IMR-90 (cell line): ENCODE measurements around the gene COL23A1. TPM values are rescaled to one million over a fixed set of nuclear protein-coding genes. Genes with fewer than 3 reads are reported as not detected.

Source experiments
- ATAC-seq: fragments of 200-7000 bp; cut with Tn5 transposase; 2 replicates; pipeline ENCODE4 v1.9.1; 2020; ENCODE audit warnings: low read depth, mild to moderate bottlenecking, moderate library complexity
- BruUV-seq: library from RNA; stranded (reverse); fragments of 400-500 nt; replicated peaks from 2 replicates; lab custom pipeline; 2021; lab: Mats Ljungman, UMichigan
- CTCF ChIA-PET: fragments of 300-600 bp; formaldehyde crosslinking; extraction: SDS; loops from one replicate; lab custom pipeline; 2021; ENCODE audit warnings: antibody characterized with exemption; lab: Yijun Ruan, JAX
- POLR2A ChIA-PET: fragments of 300-600 bp; sonication (Branson Sonifier 250); formaldehyde crosslinking; loops from one replicate; lab custom pipeline; 2022; ENCODE audit warnings: antibody characterized with exemption; ENCODE audit not compliant: unreplicated experiment; lab: Charles Lee
- DNase-seq: peaks from one replicate; pipeline ENCODE4 v3.0.0; 2013
- H2AFZ ChIP-seq: replicated peaks from 2 replicates; pipeline ENCODE3; 2013; ENCODE audit warnings: low read length, mild to moderate bottlenecking; ENCODE audit not compliant: poor library complexity
- H2AK5ac ChIP-seq: 2 replicates; pipeline ENCODE4 v1.6.1; 2013; ENCODE audit warnings: low read depth, low read length, inconsistent platforms
- H2AK9ac ChIP-seq: replicated peaks from 2 replicates; pipeline ENCODE3; 2013; ENCODE audit warnings: mild to moderate bottlenecking, low read depth, low read length, moderate library complexity; ENCODE audit not compliant: poor library complexity
- H2BK120ac ChIP-seq: 2 replicates; pipeline ENCODE4 v1.6.1; 2013; ENCODE audit warnings: low read depth, low read length, inconsistent platforms
- H2BK15ac ChIP-seq: 3 replicates; pipeline ENCODE4 v1.6.1; 2013; ENCODE audit warnings: low read depth, low read length, inconsistent platforms
- H2BK20ac ChIP-seq: 2 replicates; pipeline ENCODE4 v1.6.1; 2013; ENCODE audit warnings: low read depth, mild to moderate bottlenecking, inconsistent platforms, low read length, moderate library complexity
- H2BK5ac ChIP-seq: 2 replicates; pipeline ENCODE4 v1.6.1; 2013; ENCODE audit warnings: mild to moderate bottlenecking, low read depth, low read length, inconsistent platforms; ENCODE audit not compliant: poor library complexity, severe bottlenecking
- H3K14ac ChIP-seq: replicated peaks from 2 replicates; pipeline ENCODE4 v1.6.1; 2013; ENCODE audit warnings: low read depth, low read length, inconsistent platforms
- H3K18ac ChIP-seq: 2 replicates; pipeline ENCODE4 v1.6.1; 2013; ENCODE audit warnings: low read depth, low read length, control low read depth
- H3K23ac ChIP-seq: 2 replicates; pipeline ENCODE4 v1.6.1; 2013; ENCODE audit warnings: low read depth, low read length, inconsistent platforms
- H3K27ac ChIP-seq: 2 replicates; pipeline ENCODE4 v1.5.1; 2013; ENCODE audit warnings: mild to moderate bottlenecking, control low read depth, low read length; ENCODE audit not compliant: insufficient read depth
- H3K27me3 ChIP-seq: 2 replicates; pipeline ENCODE4 v1.6.1; 2013; ENCODE audit warnings: low read length; ENCODE audit not compliant: control insufficient read depth, insufficient read depth
- H3K36me3 ChIP-seq: 2 replicates; pipeline ENCODE4 v1.6.1; 2013; ENCODE audit warnings: low read length, mixed read lengths; ENCODE audit not compliant: control insufficient read depth, insufficient read depth
- H3K4ac ChIP-seq: 2 replicates; pipeline ENCODE4 v1.6.1; 2013; ENCODE audit warnings: low read depth, low read length, inconsistent platforms
- H3K4me1 ChIP-seq: 2 replicates; pipeline ENCODE4 v1.6.1; 2013; ENCODE audit warnings: low read length, mixed read lengths; ENCODE audit not compliant: control insufficient read depth, insufficient read depth
- H3K4me2 ChIP-seq: 2 replicates; pipeline ENCODE4 v1.6.1; 2013; ENCODE audit warnings: low read depth, mild to moderate bottlenecking, control low read depth, low read length, moderate library complexity
- H3K4me3 ChIP-seq: 2 replicates; pipeline ENCODE4 v1.5.1; 2013; ENCODE audit warnings: low read depth, mild to moderate bottlenecking, control low read depth, low read length, moderate library complexity; ENCODE audit not compliant: insufficient read depth
- H3K56ac ChIP-seq: 2 replicates; pipeline ENCODE4 v1.6.1; 2013; ENCODE audit warnings: low read length, inconsistent platforms; ENCODE audit not compliant: insufficient read depth; ENCODE audit errors: extremely low read depth
- H3K79me1 ChIP-seq, 2 experiments: 2 replicates each; pipeline ENCODE4 v1.6.1; 2013; ENCODE audit warnings: low read length in 2 of 2, inconsistent platforms in 1 of 2, low read depth in 1 of 2
- H3K9ac ChIP-seq: 2 replicates; pipeline ENCODE4 v1.6.1; 2013; ENCODE audit warnings: low read depth, low read length, control low read depth
- H3K9me1 ChIP-seq: 2 replicates; pipeline ENCODE4 v1.6.1; 2013; ENCODE audit warnings: low read length, inconsistent platforms; ENCODE audit not compliant: insufficient read depth
- H3K9me3 ChIP-seq: 2 replicates; pipeline ENCODE4 v1.6.1; 2013; ENCODE audit warnings: low read length; ENCODE audit not compliant: control insufficient read depth, insufficient read depth
- H4K20me1 ChIP-seq: 2 replicates; pipeline ENCODE4 v1.6.1; 2013; ENCODE audit warnings: low read length, inconsistent platforms; ENCODE audit not compliant: insufficient read depth
- H4K5ac ChIP-seq: 2 replicates; pipeline ENCODE4 v1.6.1; 2013; ENCODE audit warnings: mild to moderate bottlenecking, low read depth, low read length, control low read depth
- H4K8ac ChIP-seq, 2 experiments: 2 replicates each; pipeline ENCODE4 v1.6.1; 2013; ENCODE audit warnings: low read depth in 2 of 2, low read length in 2 of 2, control low read depth in 1 of 2, inconsistent platforms in 1 of 2
- H4K91ac ChIP-seq: 2 replicates; pipeline ENCODE4 v1.6.1; 2013; ENCODE audit warnings: low read depth, low read length, inconsistent platforms; ENCODE audit not compliant: insufficient read depth
- BHLHE40 ChIP-seq: fragments of 150-350 bp; IDR thresholded peaks from 2 replicates; pipeline ENCODE4 v1.6.1; 2016; ENCODE audit warnings: mild to moderate bottlenecking, low read depth, low read length
- CEBPB ChIP-seq: IDR thresholded peaks from 2 replicates; pipeline ENCODE4 v1.6.1; 2012; ENCODE audit warnings: low read depth, low read length, improper control_type of control experiment
- CHD1 ChIP-seq: IDR thresholded peaks from 2 replicates; pipeline ENCODE4 v1.6.1; 2012; ENCODE audit warnings: low read depth, low read length, improper control_type of control experiment
- FOS ChIP-seq: fragments of 150-350 bp; IDR thresholded peaks from 2 replicates; pipeline ENCODE4 v1.6.1; 2016; ENCODE audit warnings: low read depth, low read length
- MAFK ChIP-seq: IDR thresholded peaks from 2 replicates; pipeline ENCODE4 v1.6.1; 2012; ENCODE audit warnings: low read depth, low read length, improper control_type of control experiment
- MAZ ChIP-seq: IDR thresholded peaks from 2 replicates; pipeline ENCODE4 v1.6.1; 2012; ENCODE audit warnings: low read depth, mild to moderate bottlenecking, low read length, improper control_type of control experiment, moderate library complexity, borderline replicate concordance
- MXI1 ChIP-seq: IDR thresholded peaks from 2 replicates; pipeline ENCODE4 v1.6.1; 2012; ENCODE audit warnings: low read depth, mild to moderate bottlenecking, low read length, moderate library complexity, borderline replicate concordance
- NFE2L2 ChIP-seq: fragments of 150-350 bp; IDR thresholded peaks from 2 replicates; pipeline ENCODE4 v1.6.1; 2016; ENCODE audit warnings: low read depth, mild to moderate bottlenecking, low read length
- POLR2A ChIP-seq: IDR thresholded peaks from 2 replicates; pipeline ENCODE4 v1.6.1; 2012; ENCODE audit warnings: mild to moderate bottlenecking, low read depth, low read length
- RAD21 ChIP-seq: IDR thresholded peaks from 2 replicates; pipeline ENCODE4 v1.6.1; 2012; ENCODE audit warnings: low read length, improper control_type of control experiment
- RCOR1 ChIP-seq: IDR thresholded peaks from 2 replicates; pipeline ENCODE4 v1.6.1; 2012; ENCODE audit warnings: mild to moderate bottlenecking, low read length, improper control_type of control experiment; ENCODE audit not compliant: insufficient replicate concordance
- RFX5 ChIP-seq: IDR thresholded peaks from 2 replicates; pipeline ENCODE4 v1.8.0; 2012; ENCODE audit warnings: low read depth, mild to moderate bottlenecking, low read length, moderate library complexity
- SMC3 ChIP-seq: fragments of 150-350 bp; IDR thresholded peaks from 2 replicates; pipeline ENCODE4 v1.6.1; 2016; ENCODE audit warnings: low read depth, mild to moderate bottlenecking, antibody characterized with exemption, low read length, moderate library complexity
- USF2 ChIP-seq: fragments of 150-350 bp; IDR thresholded peaks from 2 replicates; pipeline ENCODE4 v1.6.1; 2017; ENCODE audit warnings: mild to moderate bottlenecking, antibody characterized with exemption, low read length, low read depth
- WGBS, 2 experiments: methylation state at CpG; one replicate each; pipeline versions ENCODE4 v1.1.5 to v1.1.7; 2013; ENCODE audit warnings: missing lambda C conversion rate in 2 of 2; ENCODE audit not compliant: insufficient read length in 1 of 2; ENCODE audit errors: extremely low coverage in 2 of 2; 5-methylcytosine and 5-hydroxymethylcytosine counted together
- dilution Hi-C: fragments of 300-500 bp; cut with HindIII; formaldehyde crosslinking; loops from one replicate; pipeline ENCODE4 v1.14.3; 2018; ENCODE audit warnings: low sequenced_read_pairs; ENCODE audit not compliant: unreplicated experiment
- in situ Hi-C: fragments of 300-500 bp; cut with MboI; formaldehyde crosslinking; loops from 3 replicates; pipeline ENCODE4 v1.14.3; 2019; ENCODE audit warnings: low sequenced_read_pairs, inconsistent platforms, mixed read lengths
- intact Hi-C: fragments of 100-400 bp; cut with micrococcal nuclease; formaldehyde crosslinking; loops from 2 replicates; pipeline ENCODE4 v1.10.0; 2022
- polyA plus RNA-seq, 3 experiments: library from polyadenylated mRNA; depleted of rRNA; stranded (reverse); fragments of >200 nt; gene quantifications; 2 replicates each; pipeline ENCODE4 v1.2.3, GENCODE V29; 2012; ENCODE audit warnings: low replicate concordance in 1 of 3
- total RNA-seq: library from RNA; depleted of rRNA; stranded (reverse); fragments of >200 nt; gene quantifications from 2 replicates; pipeline ENCODE4 v1.2.3, GENCODE V29; 2012
- TF ChIP-seq, protein P1 (sequence below): fragments of 150-350 bp; IDR thresholded peaks from 2 replicates; pipeline ENCODE4 v1.6.1; 2016; ENCODE audit warnings: low read depth, mild to moderate bottlenecking, low read length, moderate library complexity, borderline replicate concordance
- TF ChIP-seq, protein P2 (sequence below): conservative IDR thresholded peaks from 2 replicates; pipeline ENCODE4 v1.5.1; 2012; ENCODE audit warnings: mild to moderate bottlenecking, low read depth, low read length, improper control_type of control experiment

The COL23A1 gene
- total and polyA plus RNA-seq, 2 of the 4 experiments (the other 2 are of a cell fraction), result not detected

GRCh38 chr5:178193251-178193809, 396.9 kb downstream of the COL23A1 start:
- CTCF ChIA-PET, result no interaction called here

More at GRCh38 chr5:178193251-178193809, 396.9 kb downstream of the COL23A1 start:
- no peak overlapping the region for H4K5ac ChIP-seq
- H3K27me3 ChIP-seq, result peaks cover 23% of the 10 kb centered on the region; the same call in 1 of the 2 replicates
- no peak overlapping the region for H4K8ac ChIP-seq
- no peak overlapping the region for H2BK5ac ChIP-seq
- no peak overlapping the region for H3K27ac ChIP-seq
- no peak overlapping the region for H2BK120ac ChIP-seq
- ATAC-seq (no peak), DNase-seq (no peak)
- 61% methylated on average over 6 of the region's 8 CpGs; no CpG with 5 or more reads in 1 of the 2 experiments for WGBS, 2 experiments
- no peaks in the 10 kb centered on the region for H3K4me1 ChIP-seq
- no peak overlapping the region for H3K14ac ChIP-seq
- H3K4me3 ChIP-seq, result no peak overlapping the region
- H3K56ac ChIP-seq, result no peak overlapping the region
- dilution Hi-C loops (no loop called here), in situ Hi-C loops (no loop called here), intact Hi-C loops (no loop called here)
- no peak overlapping the region for H2AFZ ChIP-seq
- H3K9ac ChIP-seq, result no peak overlapping the region
- H3K79me1 ChIP-seq, result no peaks in the 10 kb centered on the region
- H3K23ac ChIP-seq, result no peak overlapping the region
- H3K4ac ChIP-seq, result no peak overlapping the region
- H2BK15ac ChIP-seq, result no peak overlapping the region
- no peaks in the 10 kb centered on the region for H3K36me3 ChIP-seq
- H2AK9ac ChIP-seq, result no peak overlapping the region
- H3K9me1 ChIP-seq, result no peaks in the 10 kb centered on the region
- no TSS peak for BruUV-seq
- H3K4me2 ChIP-seq, result no peak overlapping the region
- no peak overlapping the region for H2BK20ac ChIP-seq
- H4K20me1 ChIP-seq, result no peaks in the 10 kb centered on the region
- H2AK5ac ChIP-seq, result no peak overlapping the region
- POLR2A ChIA-PET, result no interaction called here
- H3K9me3 ChIP-seq, result peaks cover 5% of the 10 kb centered on the region; the same call in 1 of the 2 replicates
- no peak overlapping the region for H3K18ac ChIP-seq
- TF ChIP-seq, protein P1, sequence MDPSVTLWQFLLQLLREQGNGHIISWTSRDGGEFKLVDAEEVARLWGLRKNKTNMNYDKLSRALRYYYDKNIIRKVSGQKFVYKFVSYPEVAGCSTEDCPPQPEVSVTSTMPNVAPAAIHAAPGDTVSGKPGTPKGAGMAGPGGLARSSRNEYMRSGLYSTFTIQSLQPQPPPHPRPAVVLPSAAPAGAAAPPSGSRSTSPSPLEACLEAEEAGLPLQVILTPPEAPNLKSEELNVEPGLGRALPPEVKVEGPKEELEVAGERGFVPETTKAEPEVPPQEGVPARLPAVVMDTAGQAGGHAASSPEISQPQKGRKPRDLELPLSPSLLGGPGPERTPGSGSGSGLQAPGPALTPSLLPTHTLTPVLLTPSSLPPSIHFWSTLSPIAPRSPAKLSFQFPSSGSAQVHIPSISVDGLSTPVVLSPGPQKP, result no peak
- TF ChIP-seq NFE2L2, result no peak
- no peak for TF ChIP-seq RFX5
- no peak for TF ChIP-seq RCOR1
- TF ChIP-seq RAD21, result no peak
- TF ChIP-seq POLR2A, result no peak
- TF ChIP-seq MXI1, result no peak
- TF ChIP-seq USF2, result no peak
- no peak for TF ChIP-seq MAFK
- no peak for TF ChIP-seq MAZ
- TF ChIP-seq FOS, result no peak
- TF ChIP-seq CEBPB, result no peak
- no peak for TF ChIP-seq CHD1
- TF ChIP-seq, protein P2, sequence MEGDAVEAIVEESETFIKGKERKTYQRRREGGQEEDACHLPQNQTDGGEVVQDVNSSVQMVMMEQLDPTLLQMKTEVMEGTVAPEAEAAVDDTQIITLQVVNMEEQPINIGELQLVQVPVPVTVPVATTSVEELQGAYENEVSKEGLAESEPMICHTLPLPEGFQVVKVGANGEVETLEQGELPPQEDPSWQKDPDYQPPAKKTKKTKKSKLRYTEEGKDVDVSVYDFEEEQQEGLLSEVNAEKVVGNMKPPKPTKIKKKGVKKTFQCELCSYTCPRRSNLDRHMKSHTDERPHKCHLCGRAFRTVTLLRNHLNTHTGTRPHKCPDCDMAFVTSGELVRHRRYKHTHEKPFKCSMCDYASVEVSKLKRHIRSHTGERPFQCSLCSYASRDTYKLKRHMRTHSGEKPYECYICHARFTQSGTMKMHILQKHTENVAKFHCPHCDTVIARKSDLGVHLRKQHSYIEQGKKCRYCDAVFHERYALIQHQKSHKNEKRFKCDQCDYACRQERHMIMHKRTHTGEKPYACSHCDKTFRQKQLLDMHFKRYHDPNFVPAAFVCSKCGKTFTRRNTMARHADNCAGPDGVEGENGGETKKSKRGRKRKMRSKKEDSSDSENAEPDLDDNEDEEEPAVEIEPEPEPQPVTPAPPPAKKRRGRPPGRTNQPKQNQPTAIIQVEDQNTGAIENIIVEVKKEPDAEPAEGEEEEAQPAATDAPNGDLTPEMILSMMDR, result no peak
- TF ChIP-seq SMC3, result no peak
- TF ChIP-seq BHLHE40, result no peak
- H4K91ac ChIP-seq, result no peak overlapping the region
